ENCODE results near the gene CDC26.

GRCh38 chr9:113227436-113227835, 47.9 kb downstream of the CDC26 start:
- TF ChIP-seq CTCF (conservative IDR thresholded peaks at IDR 0.05; ENCODE audit: low read depth, low read length) (no peak), EZH2 (IDR thresholded peaks at IDR 0.05; ENCODE audit: borderline replicate concordance, low read depth, low read length, poor library complexity, severe bottlenecking) (no peak)

Data from A673 (cell line).